ENCODE data around the gene BTBD9. TPM values are rescaled to one million over a fixed set of nuclear protein-coding genes. Genes with fewer than 3 reads are reported as not detected.
"Not testable (repeated sequence)": the region's sequence is repeated elsewhere in the genome, so short reads cannot be mapped to it uniquely, and the experiment has no call there.

BTBD9 gene
- polyA plus RNA-seq, 1 donor = 7.8 TPM

GRCh38 chr6:38438097-38438496 lies 201.6 kb downstream of the BTBD9 start:
- H3K4me1 ChIP-seq (ENCODE audit: control insufficient read depth, insufficient read depth, low read length) = no peaks in the 10 kb centered on the region
- no peaks in the 10 kb centered on the region for H3K9me3 ChIP-seq (ENCODE audit: control insufficient read depth, low read depth, low read length)
- no CpG with 5 or more reads among the region's 1 CpG for WGBS (ENCODE audit: insufficient coverage, low lambda C conversion rate)
- no peak for DNase-seq
- no peak overlapping the region for H3K4me3 ChIP-seq (ENCODE audit: low read length)
- H3K36me3 ChIP-seq (ENCODE audit: control insufficient read depth, insufficient read depth, low read length) = no peaks in the 10 kb centered on the region
- H3K27me3 ChIP-seq (ENCODE audit: control insufficient read depth, insufficient read depth, low read length) = no peaks in the 10 kb centered on the region
- H3K27ac ChIP-seq (ENCODE audit: low read length) = no peak overlapping the region

- Histone ChIP-seq H3K27ac (ENCODE audit: low read length) (no peak overlapping the region), H3K9me3 (ENCODE audit: control insufficient read depth, low read depth, low read length) (no peaks in the 10 kb centered on the region), H3K36me3 (ENCODE audit: control insufficient read depth, insufficient read depth, low read length) (no peaks in the 10 kb centered on the region), H3K4me1 (ENCODE audit: control insufficient read depth, insufficient read depth, low read length) (no peaks in the 10 kb centered on the region), H3K27me3 (ENCODE audit: control insufficient read depth, insufficient read depth, low read length) (no peaks in the 10 kb centered on the region), H3K4me3 (ENCODE audit: low read length) (no peak overlapping the region)
- no peak for DNase-seq
- WGBS (ENCODE audit: insufficient coverage, low lambda C conversion rate) = 100% methylated on average over 1 of the region's 10 CpGs
Observed at GRCh38 chr6:38436726-38437465, 202.8 kb downstream of the BTBD9 start.

GRCh38 chr6:38435330-38435729 lies 204.4 kb downstream of the BTBD9 start:
- no peaks in the 10 kb centered on the region for H3K27me3 ChIP-seq (ENCODE audit: control insufficient read depth, insufficient read depth, low read length)
- H3K36me3 ChIP-seq (ENCODE audit: control insufficient read depth, insufficient read depth, low read length) = no peaks in the 10 kb centered on the region
- H3K4me1 ChIP-seq (ENCODE audit: control insufficient read depth, insufficient read depth, low read length) = no peaks in the 10 kb centered on the region
- H3K27ac ChIP-seq (ENCODE audit: low read length) = no peak overlapping the region
- no peak for DNase-seq
- H3K4me3 ChIP-seq (ENCODE audit: low read length) = no peak overlapping the region
- no peaks in the 10 kb centered on the region for H3K9me3 ChIP-seq (ENCODE audit: control insufficient read depth, low read depth, low read length)
- 100% methylated on average over 3 of the region's 5 CpGs for WGBS (ENCODE audit: insufficient coverage, low lambda C conversion rate)

GRCh38 chr6:38434051-38434450 lies 205.7 kb downstream of the BTBD9 start:
- no peak for DNase-seq
- WGBS (ENCODE audit: insufficient coverage, low lambda C conversion rate) = 100% methylated on average over 1 of the region's 1 CpG
- no peaks in the 10 kb centered on the region for H3K27me3 ChIP-seq (ENCODE audit: control insufficient read depth, insufficient read depth, low read length)
- no peaks in the 10 kb centered on the region for H3K9me3 ChIP-seq (ENCODE audit: control insufficient read depth, low read depth, low read length)
- no peak overlapping the region for H3K4me3 ChIP-seq (ENCODE audit: low read length)
- H3K4me1 ChIP-seq (ENCODE audit: control insufficient read depth, insufficient read depth, low read length) = no peaks in the 10 kb centered on the region
- no peaks in the 10 kb centered on the region for H3K36me3 ChIP-seq (ENCODE audit: control insufficient read depth, insufficient read depth, low read length)
- H3K27ac ChIP-seq (ENCODE audit: low read length) = no peak overlapping the region

- Histone ChIP-seq H3K27ac (ENCODE audit: low read length) (no peak overlapping the region), H3K9me3 (ENCODE audit: control insufficient read depth, low read depth, low read length) (no peaks in the 10 kb centered on the region), H3K4me1 (ENCODE audit: control insufficient read depth, insufficient read depth, low read length) (no peaks in the 10 kb centered on the region), H3K36me3 (ENCODE audit: control insufficient read depth, insufficient read depth, low read length) (no peaks in the 10 kb centered on the region), H3K27me3 (ENCODE audit: control insufficient read depth, insufficient read depth, low read length) (no peaks in the 10 kb centered on the region), H3K4me3 (ENCODE audit: low read length) (no peak overlapping the region)
- DNase-seq = no peak
- no CpG with 5 or more reads among the region's 1 CpG for WGBS (ENCODE audit: insufficient coverage, low lambda C conversion rate)
Observed at GRCh38 chr6:38432479-38432878, 207.2 kb downstream of the BTBD9 start.

- Histone ChIP-seq H3K4me3 (ENCODE audit: low read length) (no peak overlapping the region), H3K27ac (ENCODE audit: low read length) (no peak overlapping the region), H3K27me3 (ENCODE audit: control insufficient read depth, insufficient read depth, low read length) (no peaks in the 10 kb centered on the region), H3K9me3 (ENCODE audit: control insufficient read depth, low read depth, low read length) (no peaks in the 10 kb centered on the region), H3K36me3 (ENCODE audit: control insufficient read depth, insufficient read depth, low read length) (no peaks in the 10 kb centered on the region), H3K4me1 (ENCODE audit: control insufficient read depth, insufficient read depth, low read length) (no peaks in the 10 kb centered on the region)
- DNase-seq = no peak
- WGBS (ENCODE audit: insufficient coverage, low lambda C conversion rate) = no CpG with 5 or more reads among the region's 3 CpGs
Observed at GRCh38 chr6:38432079-38432478, 207.7 kb downstream of the BTBD9 start.

GRCh38 chr6:38429546-38429945 lies 210.2 kb downstream of the BTBD9 start:
- H3K4me3 ChIP-seq (ENCODE audit: low read length) = no peak overlapping the region
- DNase-seq = no peak
- WGBS (ENCODE audit: insufficient coverage, low lambda C conversion rate) = 86% methylated on average over 3 of the region's 3 CpGs

GRCh38 chr6:38427492-38428210 lies 212.1 kb downstream of the BTBD9 start:
- 33% methylated on average over 1 of the region's 2 CpGs for WGBS (ENCODE audit: insufficient coverage, low lambda C conversion rate)
- H3K27me3 ChIP-seq (ENCODE audit: control insufficient read depth, insufficient read depth, low read length) = no peaks in the 10 kb centered on the region

More at GRCh38 chr6:38429546-38429945, 210.2 kb downstream of the BTBD9 start:
- Histone ChIP-seq H3K36me3 (ENCODE audit: control insufficient read depth, insufficient read depth, low read length) (no peaks in the 10 kb centered on the region), H3K27me3 (ENCODE audit: control insufficient read depth, insufficient read depth, low read length) (no peaks in the 10 kb centered on the region), H3K27ac (ENCODE audit: low read length) (no peak overlapping the region), H3K9me3 (ENCODE audit: control insufficient read depth, low read depth, low read length) (no peaks in the 10 kb centered on the region), H3K4me1 (ENCODE audit: control insufficient read depth, insufficient read depth, low read length) (no peaks in the 10 kb centered on the region)

GRCh38 chr6:38425788-38426488 lies 213.8 kb downstream of the BTBD9 start:
- H3K4me3 ChIP-seq (ENCODE audit: low read length); DNase-seq; H3K27ac ChIP-seq (ENCODE audit: low read length); H3K4me1 ChIP-seq (ENCODE audit: control insufficient read depth, insufficient read depth, low read length); H3K27me3 ChIP-seq (ENCODE audit: control insufficient read depth, insufficient read depth, low read length); H3K9me3 ChIP-seq (ENCODE audit: control insufficient read depth, low read depth, low read length); H3K36me3 ChIP-seq (ENCODE audit: control insufficient read depth, insufficient read depth, low read length): not testable (repeated sequence)
- no CpG with 5 or more reads among the region's 11 CpGs for WGBS (ENCODE audit: insufficient coverage, low lambda C conversion rate)

More at GRCh38 chr6:38427492-38428210, 212.1 kb downstream of the BTBD9 start:
- Histone ChIP-seq H3K36me3 (ENCODE audit: control insufficient read depth, insufficient read depth, low read length) (no peaks in the 10 kb centered on the region), H3K4me1 (ENCODE audit: control insufficient read depth, insufficient read depth, low read length) (no peaks in the 10 kb centered on the region), H3K9me3 (ENCODE audit: control insufficient read depth, low read depth, low read length) (no peaks in the 10 kb centered on the region), H3K4me3 (ENCODE audit: low read length) (no peak overlapping the region), H3K27ac (ENCODE audit: low read length) (no peak overlapping the region)
- DNase-seq = peak in 1 of 2 donors; percentile 51

GRCh38 chr6:38423746-38424145 lies 216.0 kb downstream of the BTBD9 start:
- Histone ChIP-seq H3K36me3 (ENCODE audit: control insufficient read depth, insufficient read depth, low read length) (no peaks in the 10 kb centered on the region), H3K9me3 (ENCODE audit: control insufficient read depth, low read depth, low read length) (no peaks in the 10 kb centered on the region), H3K27ac (ENCODE audit: low read length) (no peak overlapping the region), H3K4me1 (ENCODE audit: control insufficient read depth, insufficient read depth, low read length) (no peaks in the 10 kb centered on the region), H3K4me3 (ENCODE audit: low read length) (no peak overlapping the region), H3K27me3 (ENCODE audit: control insufficient read depth, insufficient read depth, low read length) (no peaks in the 10 kb centered on the region)
- 100% methylated on average over 3 of the region's 4 CpGs for WGBS (ENCODE audit: insufficient coverage, low lambda C conversion rate)
- no peak for DNase-seq
